MM.1S (cell line): ENCODE data around the gene FKBP14.

ENCODE experiments used
- CTCF ChIP-seq: fragments of 300-600 bp; sonication (generic); IDR thresholded peaks from 2 replicates; pipeline ENCODE4 v1.5.1; 2016; ENCODE audit warnings: antibody characterized with exemption, low read length, mixed read lengths
- EZH2 ChIP-seq: fragments of 300-600 bp; sonication (generic); optimal IDR thresholded peaks from 2 replicates; pipeline ENCODE3; 2017; ENCODE audit warnings: low read depth, mild to moderate bottlenecking, antibody characterized with exemption, low read length, mixed read lengths
- EZH2phosphoT487 ChIP-seq: fragments of 300-600 bp; sonication (generic); IDR thresholded peaks from 2 replicates; pipeline ENCODE4 v1.6.1; 2018; ENCODE audit warnings: antibody characterized with exemption, low read length

- TF ChIP-seq CTCF (no peak), EZH2 (no peak), EZH2phosphoT487 (no peak)
Observed at GRCh38 chr7:30010021-30010420, 16.5 kb downstream of the FKBP14 start.
